Lower leg skin (tissue), 3 donors: ENCODE results near the gene UBA6.

Experiments used
- POLR2A ChIP-seq, 2 donors: fragments of 450-650 bp; IDR thresholded peaks; one replicate each; pipeline ENCODE4 v1.6.1; 2016 to 2017; ENCODE audit warnings: antibody characterized with exemption in 2 of 2, mild to moderate bottlenecking in 1 of 2, moderate library complexity in 1 of 2
- TF ChIP-seq, protein P1 (sequence below), 3 donors: fragments of 450-650 bp; IDR thresholded peaks; one replicate each; pipeline ENCODE4 v1.5.1; 2016; ENCODE audit warnings: antibody characterized with exemption in 3 of 3, mild to moderate bottlenecking in 3 of 3, moderate library complexity in 2 of 3

DNA sequence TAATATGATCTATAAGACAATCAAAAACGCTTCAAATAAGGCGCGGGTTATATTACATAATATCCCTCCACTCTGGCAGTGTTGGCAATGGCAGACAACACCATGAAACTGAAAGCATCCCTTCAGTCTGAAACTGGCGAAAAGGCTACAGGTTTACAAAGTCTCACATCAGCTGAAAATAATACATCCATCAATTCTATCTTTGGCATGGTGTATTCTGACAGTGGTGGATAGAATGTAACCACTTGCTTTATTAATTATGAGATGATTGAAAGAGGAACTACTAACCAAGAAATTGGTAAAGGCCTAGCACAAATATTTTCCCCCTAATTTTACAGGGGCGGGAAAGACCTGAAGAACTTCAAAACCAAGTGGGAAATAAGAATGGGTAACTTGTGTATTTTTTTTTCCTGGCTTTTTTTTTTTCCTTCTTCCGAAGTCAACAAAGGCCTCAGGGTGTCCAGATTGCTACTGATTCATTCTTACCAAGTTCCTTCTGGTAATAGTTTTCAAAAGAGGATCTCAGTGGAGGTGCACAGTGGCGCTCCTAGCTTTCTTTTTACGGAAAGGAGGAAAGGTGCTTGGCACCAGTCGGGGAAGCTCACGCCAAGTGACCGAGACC is 728 bp downstream of the UBA6 start:
- TF ChIP-seq, protein P1, sequence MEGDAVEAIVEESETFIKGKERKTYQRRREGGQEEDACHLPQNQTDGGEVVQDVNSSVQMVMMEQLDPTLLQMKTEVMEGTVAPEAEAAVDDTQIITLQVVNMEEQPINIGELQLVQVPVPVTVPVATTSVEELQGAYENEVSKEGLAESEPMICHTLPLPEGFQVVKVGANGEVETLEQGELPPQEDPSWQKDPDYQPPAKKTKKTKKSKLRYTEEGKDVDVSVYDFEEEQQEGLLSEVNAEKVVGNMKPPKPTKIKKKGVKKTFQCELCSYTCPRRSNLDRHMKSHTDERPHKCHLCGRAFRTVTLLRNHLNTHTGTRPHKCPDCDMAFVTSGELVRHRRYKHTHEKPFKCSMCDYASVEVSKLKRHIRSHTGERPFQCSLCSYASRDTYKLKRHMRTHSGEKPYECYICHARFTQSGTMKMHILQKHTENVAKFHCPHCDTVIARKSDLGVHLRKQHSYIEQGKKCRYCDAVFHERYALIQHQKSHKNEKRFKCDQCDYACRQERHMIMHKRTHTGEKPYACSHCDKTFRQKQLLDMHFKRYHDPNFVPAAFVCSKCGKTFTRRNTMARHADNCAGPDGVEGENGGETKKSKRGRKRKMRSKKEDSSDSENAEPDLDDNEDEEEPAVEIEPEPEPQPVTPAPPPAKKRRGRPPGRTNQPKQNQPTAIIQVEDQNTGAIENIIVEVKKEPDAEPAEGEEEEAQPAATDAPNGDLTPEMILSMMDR (IDR thresholded peaks at IDR 0.05): no peak
- TF ChIP-seq POLR2A (IDR thresholded peaks at IDR 0.05): no peak
